AG09309 (cell line): ENCODE data around the gene CCNQ.
"Not testable (repeated sequence)": the region's sequence is repeated elsewhere in the genome, so short reads cannot be mapped to it uniquely, and the experiment has no call there.

Source experiments
- DNase-seq: peaks from one replicate; pipeline ENCODE4 v3.0.0-alpha.2; 2010; ENCODE audit warnings: low read depth
- H3K4me3 ChIP-seq: 2 replicates; pipeline ENCODE4 v1.5.1; 2011; ENCODE audit warnings: mild to moderate bottlenecking, low read depth, low read length, moderate library complexity; ENCODE audit not compliant: control insufficient read depth
- CTCF ChIP-seq: IDR thresholded peaks from 2 replicates; pipeline ENCODE4 v1.5.1; 2011; ENCODE audit warnings: mild to moderate bottlenecking, low read depth, low read length, inconsistent platforms; ENCODE audit not compliant: insufficient read depth, control insufficient read depth; ENCODE audit errors: missing control alignments

Gene CCNQ

GRCh38 chrX:153610836-153611213 lies 11.9 kb upstream of the CCNQ start:
- no peak for TF ChIP-seq CTCF
- H3K4me3 ChIP-seq: no peak overlapping the region
- DNase-seq: no peak

DNA sequence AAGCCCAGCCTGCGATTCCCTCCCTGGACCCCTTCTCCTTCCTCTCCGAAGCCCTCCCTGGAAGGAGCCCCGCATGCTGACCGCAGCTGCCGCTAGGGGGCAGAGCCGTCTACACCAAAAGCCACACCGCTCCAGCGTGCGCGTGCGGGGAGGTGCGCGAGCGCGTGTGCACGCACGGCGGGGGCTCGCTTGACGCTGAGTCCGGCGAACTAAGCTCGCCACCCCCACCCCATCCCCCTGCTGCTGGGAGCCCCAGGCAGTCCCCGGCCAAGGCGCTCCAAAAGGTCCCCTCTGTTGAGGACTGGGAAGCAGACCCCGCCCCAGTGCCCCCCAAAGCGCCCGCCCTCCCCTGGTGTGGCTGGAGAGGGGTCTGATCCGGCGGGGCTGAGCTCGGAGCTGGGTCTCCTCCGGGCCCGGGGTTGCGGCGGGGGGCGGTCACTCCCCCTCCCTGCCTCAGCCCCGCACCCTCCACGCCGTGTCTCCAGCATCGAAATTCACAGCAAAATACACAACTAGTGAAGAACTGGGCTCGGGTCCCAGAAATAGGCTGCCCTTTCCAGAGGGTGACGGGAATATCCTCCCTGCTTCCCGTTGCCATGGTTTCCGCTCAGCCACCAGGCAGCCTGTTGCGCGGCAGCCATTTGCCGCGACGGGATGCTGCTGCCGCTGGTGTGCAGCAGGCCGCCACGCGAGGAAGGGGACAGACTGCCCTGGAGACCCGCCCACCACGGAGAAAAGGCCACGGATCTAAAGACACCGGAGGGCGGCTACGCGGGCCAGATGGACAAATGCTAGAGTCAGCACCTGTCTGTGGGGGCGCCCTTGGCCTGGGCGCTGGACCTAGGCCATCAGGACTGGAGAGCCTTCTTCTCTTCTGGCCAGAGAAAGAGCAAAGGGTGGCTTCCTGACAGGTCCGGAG lies 11.2 kb upstream of the CCNQ start:
- peak; percentile 82 for TF ChIP-seq CTCF
- no peak for DNase-seq
- peak overlapping the region; percentile 19 for H3K4me3 ChIP-seq

DNA sequence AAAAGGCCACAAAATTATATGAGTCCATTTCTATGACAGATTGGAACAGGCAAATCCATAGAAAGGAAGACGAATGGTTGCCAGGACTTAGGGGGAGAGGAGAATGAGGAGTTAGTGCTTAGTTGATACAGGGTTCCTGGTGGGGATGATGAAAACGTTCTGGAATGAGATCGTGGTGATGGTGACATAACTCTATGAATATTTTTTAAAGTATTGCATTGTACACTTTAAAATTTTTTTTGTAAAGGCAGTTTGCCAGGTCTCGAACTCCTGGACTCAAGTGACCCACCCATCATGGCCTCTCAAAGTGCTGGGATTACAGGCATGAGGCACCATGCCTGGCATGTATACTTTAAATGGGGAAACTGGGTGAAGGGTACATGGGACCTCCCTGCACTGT lies 9.9 kb upstream of the CCNQ start:
- no peak for DNase-seq
- no peak overlapping the region for H3K4me3 ChIP-seq
- TF ChIP-seq CTCF: no peak

DNA sequence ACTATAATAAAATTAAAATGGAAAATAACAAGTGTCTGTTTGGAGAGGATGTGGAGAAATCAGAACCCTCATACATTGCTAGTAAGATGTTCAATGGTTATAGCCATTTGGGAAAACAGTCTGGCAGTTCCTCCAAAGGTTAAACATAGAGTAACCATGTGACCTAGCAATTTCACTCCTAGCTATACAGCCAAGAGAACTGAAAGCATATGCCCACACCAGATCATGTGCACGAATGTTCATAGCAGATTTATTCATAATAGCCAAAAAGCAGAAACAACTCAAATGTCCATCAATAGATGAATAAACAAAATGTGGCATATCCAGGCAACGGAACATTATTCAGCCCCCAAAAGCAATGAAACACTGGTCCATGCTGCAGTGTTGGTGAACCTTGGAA lies 9.4 kb upstream of the CCNQ start:
- no peak overlapping the region for H3K4me3 ChIP-seq
- no peak for DNase-seq
- no peak for TF ChIP-seq CTCF

DNA sequence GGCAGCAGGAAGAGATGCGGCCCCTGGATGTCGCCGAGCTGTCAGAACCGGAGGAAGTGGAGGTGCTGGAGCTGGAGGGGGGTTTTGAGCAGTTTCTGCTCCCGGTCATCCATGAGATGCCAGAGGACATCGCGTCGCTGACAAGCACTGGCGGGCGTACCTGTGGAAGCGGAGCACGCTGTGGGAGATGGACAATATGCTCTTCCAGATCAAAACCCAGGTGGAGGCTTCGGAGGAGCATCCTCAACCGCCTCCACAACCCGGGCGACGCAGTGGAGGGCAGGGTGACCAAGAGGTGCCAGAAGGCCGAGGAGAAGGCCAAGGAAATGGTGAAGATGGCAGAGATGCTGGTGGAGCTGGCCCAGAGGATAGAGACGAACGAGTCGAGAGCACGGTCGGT lies 7.6 kb upstream of the CCNQ start:
- H3K4me3 ChIP-seq: no peak overlapping the region
- no peak for DNase-seq
- no peak for TF ChIP-seq CTCF

DNA sequence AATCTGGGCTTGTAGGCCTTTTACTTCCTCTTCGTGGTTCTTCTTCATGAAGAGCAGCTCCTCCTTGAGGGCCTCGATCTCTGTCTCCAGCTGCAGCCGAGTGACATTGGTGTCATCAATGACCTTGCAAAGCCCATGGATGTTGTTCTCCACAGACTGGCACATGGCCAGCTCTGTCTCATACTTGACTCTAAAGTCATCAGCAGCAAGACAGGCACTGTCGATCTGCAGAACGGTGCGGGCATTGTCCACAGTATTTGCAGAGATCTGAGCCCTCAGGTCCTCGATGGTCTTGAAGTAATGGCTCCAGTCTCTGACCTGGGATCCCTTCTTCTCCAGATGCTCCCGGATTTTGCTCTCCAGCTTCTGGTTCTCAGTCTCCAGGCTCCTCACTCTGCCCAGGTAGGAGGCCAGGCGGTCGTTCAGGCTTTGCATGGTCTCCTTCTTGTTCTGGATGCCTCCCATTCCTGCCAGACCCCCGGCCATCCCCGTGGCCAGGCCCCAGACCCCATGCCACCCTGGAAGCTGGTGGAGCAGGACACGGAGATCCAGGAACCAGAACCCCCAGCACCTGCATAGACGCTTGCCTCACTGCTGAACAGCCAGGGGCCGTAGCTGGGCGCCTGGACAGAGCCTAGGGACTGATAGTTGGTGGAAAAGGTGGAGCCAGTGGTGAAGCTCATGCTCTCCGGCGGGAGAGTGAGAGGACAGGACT lies 5.9 kb upstream of the CCNQ start:
- not testable (repeated sequence) for H3K4me3 ChIP-seq, DNase-seq

GRCh38 chrX:153603131-153603656 lies 4.3 kb upstream of the CCNQ start:
- TF ChIP-seq CTCF: no peak
- no peak overlapping the region for H3K4me3 ChIP-seq
- no peak for DNase-seq
